ENCODE results near the gene PPP1R12B.
"Not testable (repeated sequence)": the region's sequence is repeated elsewhere in the genome, so short reads cannot be mapped to it uniquely, and the experiment has no call there.

DNA sequence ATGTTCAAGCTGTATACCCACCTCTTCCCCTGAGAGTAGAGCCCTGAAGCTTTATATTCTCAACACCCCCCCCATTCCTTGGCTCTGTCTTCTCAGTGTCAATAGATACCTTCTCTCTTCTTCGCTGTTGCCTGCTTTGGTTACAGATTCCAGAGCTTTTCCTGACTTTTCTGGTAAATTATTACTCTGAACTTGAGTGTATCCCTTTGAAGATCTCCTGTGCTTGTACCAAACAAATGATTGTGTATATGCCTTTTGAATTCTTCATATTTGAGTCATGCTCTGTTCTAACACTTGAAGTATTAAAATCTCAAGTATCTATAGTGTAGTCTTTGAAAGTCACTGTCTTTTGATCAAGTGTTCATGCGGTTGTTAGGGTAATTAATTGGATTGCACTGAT is 32.0 kb downstream of the PPP1R12B start:
- TF ChIP-seq EZH2 (IDR thresholded peaks at IDR 0.05; ENCODE audit: borderline replicate concordance); EZH2phosphoT487 (IDR thresholded peaks at IDR 0.05; ENCODE audit: low read depth, severe bottlenecking, unreplicated experiment): not testable (repeated sequence)
- TF ChIP-seq, protein P1, sequence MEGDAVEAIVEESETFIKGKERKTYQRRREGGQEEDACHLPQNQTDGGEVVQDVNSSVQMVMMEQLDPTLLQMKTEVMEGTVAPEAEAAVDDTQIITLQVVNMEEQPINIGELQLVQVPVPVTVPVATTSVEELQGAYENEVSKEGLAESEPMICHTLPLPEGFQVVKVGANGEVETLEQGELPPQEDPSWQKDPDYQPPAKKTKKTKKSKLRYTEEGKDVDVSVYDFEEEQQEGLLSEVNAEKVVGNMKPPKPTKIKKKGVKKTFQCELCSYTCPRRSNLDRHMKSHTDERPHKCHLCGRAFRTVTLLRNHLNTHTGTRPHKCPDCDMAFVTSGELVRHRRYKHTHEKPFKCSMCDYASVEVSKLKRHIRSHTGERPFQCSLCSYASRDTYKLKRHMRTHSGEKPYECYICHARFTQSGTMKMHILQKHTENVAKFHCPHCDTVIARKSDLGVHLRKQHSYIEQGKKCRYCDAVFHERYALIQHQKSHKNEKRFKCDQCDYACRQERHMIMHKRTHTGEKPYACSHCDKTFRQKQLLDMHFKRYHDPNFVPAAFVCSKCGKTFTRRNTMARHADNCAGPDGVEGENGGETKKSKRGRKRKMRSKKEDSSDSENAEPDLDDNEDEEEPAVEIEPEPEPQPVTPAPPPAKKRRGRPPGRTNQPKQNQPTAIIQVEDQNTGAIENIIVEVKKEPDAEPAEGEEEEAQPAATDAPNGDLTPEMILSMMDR (IDR thresholded peaks at IDR 0.05; ENCODE audit: poor library complexity) = not testable (repeated sequence)
